C4-2B (cell line): ENCODE results near the gene LPP.
"Not testable (repeated sequence)": the region's sequence is repeated elsewhere in the genome, so short reads cannot be mapped to it uniquely, and the experiment has no call there.

Source experiments
- H3K27ac ChIP-seq: fragments of 450-650 bp; 2 replicates; pipeline ENCODE4 v1.5.1; 2017
- CTCF ChIP-seq: fragments of 450-650 bp; conservative IDR thresholded peaks from 2 replicates; pipeline ENCODE4 v1.5.1; 2017; ENCODE audit warnings: mild to moderate bottlenecking
- ZFX ChIP-seq: fragments of 450-650 bp; IDR thresholded peaks from 2 replicates; pipeline ENCODE4 v1.6.1; 2017

LPP gene

GRCh38 chr3:188440340-188440972 lies 286.5 kb downstream of the LPP start:
- no peak for TF ChIP-seq ZFX
- no peak for TF ChIP-seq CTCF
- H3K27ac ChIP-seq: no peak overlapping the region

- no peak overlapping the region for H3K27ac ChIP-seq
These were observed 288.5 kb downstream of the LPP start for GRCh38 chr3:188442430-188442829.

GRCh38 chr3:188445175-188445574 lies 291.2 kb downstream of the LPP start:
- H3K27ac ChIP-seq: not testable (repeated sequence)

More at GRCh38 chr3:188442430-188442829, 288.5 kb downstream of the LPP start:
- TF ChIP-seq CTCF (no peak), ZFX (no peak)

- TF ChIP-seq ZFX: no peak
- H3K27ac ChIP-seq: no peak overlapping the region
These were observed 292.1 kb downstream of the LPP start for GRCh38 chr3:188446014-188446413.

GRCh38 chr3:188446766-188447165 lies 292.8 kb downstream of the LPP start:
- no peak for TF ChIP-seq CTCF
- TF ChIP-seq ZFX: no peak
- no peak overlapping the region for H3K27ac ChIP-seq

- H3K27ac ChIP-seq: no peak overlapping the region
- TF ChIP-seq CTCF (no peak), ZFX (no peak)
These were observed 294.9 kb downstream of the LPP start for GRCh38 chr3:188448813-188449212.

GRCh38 chr3:188449421-188449820 lies 295.5 kb downstream of the LPP start:
- H3K27ac ChIP-seq: no peak overlapping the region
- TF ChIP-seq ZFX (no peak), CTCF (no peak)

GRCh38 chr3:188452158-188452772 lies 298.3 kb downstream of the LPP start:
- no peak overlapping the region for H3K27ac ChIP-seq
- no peak for TF ChIP-seq CTCF
- TF ChIP-seq ZFX: no peak
